GM11168 (cell line): ENCODE measurements around the gene WDR27.
"Not testable (repeated sequence)": the region's sequence is repeated elsewhere in the genome, so short reads cannot be mapped to it uniquely, and the experiment has no call there.

Experiments used
- in situ Hi-C: fragments of 300-500 bp; cut with MboI; formaldehyde crosslinking; loops from one replicate; pipeline ENCODE4 v1.12.0; 2022; ENCODE audit warnings: low sequenced_read_pairs; ENCODE audit not compliant: unreplicated experiment

The WDR27 gene

GRCh38 chr6:169539176-169539897 is 162.5 kb downstream of the WDR27 start:
- in situ Hi-C loops, result no loop called here

DNA sequence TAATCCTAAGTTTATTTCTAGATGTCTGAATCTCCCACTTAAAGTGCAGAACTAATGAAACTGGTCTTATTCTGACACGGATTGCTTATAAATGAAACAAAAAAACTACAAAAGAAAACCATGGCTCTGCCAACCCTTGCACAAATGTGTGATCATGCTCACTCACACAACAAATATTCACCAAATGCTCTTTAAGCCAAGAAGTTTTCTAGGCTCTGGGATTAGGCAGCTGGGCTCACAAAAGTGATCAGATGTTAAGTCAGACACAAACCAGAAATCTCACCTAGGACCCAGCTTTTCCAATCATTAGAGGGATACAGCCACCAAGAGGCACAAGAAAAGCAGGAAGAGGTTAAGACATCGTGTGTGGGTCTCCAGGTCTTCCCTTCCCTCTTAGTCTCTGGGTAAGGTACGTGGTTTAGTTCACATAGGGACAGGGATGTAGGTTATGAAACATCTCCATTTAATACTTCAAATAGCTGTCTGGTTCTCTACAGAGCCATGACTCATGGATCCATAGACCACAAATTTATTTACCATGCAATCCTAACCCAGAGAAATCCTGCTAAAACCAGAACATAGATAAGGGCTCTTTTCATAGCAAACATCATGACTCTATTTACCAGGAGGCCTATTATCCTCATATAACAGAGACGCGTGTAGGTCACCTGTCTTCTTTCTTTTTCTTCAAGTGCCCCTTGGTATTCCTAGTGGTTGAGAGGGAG is 165.2 kb downstream of the WDR27 start:
- in situ Hi-C loops, result no loop called here

DNA sequence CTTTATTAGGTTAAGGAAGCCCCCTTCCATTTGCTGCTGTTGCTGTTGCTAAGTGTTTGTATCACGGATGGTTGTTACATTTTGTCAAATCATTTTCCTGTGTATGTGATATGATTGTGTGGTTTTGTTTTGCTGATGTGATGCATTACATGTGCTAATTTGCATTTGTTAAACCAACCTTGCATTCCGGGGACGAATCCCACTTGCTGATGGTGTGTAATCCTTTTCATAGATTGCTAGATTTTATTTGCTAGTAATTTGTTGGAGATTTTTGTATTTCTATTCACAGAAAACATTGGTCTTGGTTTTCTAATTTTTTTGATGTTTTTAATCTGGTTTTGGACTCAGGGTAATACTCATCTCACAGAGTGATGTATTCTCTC is 167.8 kb downstream of the WDR27 start:
- in situ Hi-C loops, result no loop called here

DNA sequence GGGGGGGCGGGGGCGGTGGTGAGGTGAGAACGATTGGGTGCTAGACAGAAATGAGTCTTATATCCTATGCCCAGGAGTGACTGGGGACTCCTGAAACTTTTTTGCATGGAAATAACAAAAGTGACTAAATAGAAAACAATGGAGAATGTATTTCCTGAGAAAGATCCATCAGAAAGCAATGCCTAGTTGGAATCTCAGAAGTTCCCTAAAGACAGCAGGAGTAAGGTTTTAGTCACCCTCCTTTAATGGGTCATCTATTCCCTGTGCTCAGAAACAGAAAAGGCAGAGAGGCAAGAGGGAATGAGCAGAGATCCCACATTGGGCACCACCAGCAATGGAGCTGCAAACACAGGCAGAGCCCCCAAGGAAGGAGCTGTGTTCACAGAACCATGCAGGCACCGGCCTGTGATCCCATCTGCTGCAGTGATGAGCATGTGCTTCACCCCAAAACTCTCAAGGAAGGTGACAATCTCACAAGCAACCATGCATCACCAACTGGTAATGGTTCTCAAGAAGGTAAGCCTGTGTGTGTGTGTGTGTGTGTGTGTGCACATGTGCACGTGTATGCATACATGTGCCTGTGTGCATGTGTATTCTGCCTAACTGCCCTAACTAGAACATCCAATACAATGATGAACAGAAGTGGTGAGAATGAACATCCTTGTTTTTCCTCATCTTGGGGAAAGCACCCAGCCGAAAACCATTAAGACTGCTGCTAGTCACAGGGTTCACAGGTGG is 168.4 kb downstream of the WDR27 start:
- in situ Hi-C loops, result no loop called here

DNA sequence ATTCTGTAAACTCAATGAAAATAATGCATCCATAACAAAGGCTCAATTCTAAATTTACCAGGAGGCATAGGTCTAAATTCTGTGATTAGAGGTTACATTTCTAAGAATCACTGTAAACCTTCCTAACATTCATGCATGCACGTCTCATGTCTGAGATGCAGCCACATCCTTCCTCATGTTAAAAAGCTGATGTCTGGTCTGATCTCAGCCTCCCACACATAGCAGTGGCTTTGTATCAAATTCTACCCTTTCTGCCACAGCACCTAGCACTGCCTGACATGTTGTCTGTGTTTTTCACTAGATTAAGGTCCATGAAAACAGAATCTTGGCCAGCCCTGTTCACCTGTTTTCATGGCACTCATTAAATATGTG is 171.1 kb downstream of the WDR27 start:
- in situ Hi-C loops, result no loop called here

GRCh38 chr6:169529931-169530751 is 171.7 kb downstream of the WDR27 start:
- in situ Hi-C loops, result no loop called here

DNA sequence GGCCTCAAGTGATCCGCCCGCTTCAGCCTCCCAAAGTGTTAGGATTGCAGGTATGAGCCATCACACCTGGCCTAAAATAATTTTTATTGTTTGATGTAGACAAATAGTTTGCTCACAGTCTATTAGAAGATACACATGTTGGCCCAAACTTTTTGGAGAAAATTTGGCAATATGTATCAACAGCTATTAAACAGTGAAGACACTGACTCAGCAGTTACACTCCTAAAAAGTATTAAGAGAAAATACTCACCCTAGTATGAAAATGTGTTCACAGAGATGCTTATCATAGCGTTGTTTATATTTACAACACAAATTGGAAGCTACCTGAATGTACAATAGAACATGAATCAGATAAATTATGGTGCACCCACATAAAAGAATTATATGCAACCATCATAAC is 173.1 kb downstream of the WDR27 start:
- in situ Hi-C loops, result no loop called here

DNA sequence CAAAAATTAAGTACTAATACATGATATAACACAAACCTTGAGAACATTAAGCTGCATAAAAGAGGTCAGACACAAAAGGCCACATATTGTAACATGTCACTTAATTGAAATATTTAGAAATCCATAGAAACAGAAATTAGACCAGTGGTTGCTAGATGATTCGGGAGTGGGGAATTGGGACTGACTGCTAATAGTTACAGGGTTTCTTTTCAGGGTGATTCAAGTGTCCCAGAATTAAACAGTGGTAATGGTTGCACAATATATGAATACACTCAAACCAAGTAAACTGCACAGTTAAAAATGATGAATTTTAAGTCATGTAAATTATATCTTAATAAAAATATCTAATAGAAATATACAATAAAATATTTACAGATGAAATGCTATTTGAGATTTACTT is 174.5 kb downstream of the WDR27 start:
- in situ Hi-C loops, result no loop called here

DNA sequence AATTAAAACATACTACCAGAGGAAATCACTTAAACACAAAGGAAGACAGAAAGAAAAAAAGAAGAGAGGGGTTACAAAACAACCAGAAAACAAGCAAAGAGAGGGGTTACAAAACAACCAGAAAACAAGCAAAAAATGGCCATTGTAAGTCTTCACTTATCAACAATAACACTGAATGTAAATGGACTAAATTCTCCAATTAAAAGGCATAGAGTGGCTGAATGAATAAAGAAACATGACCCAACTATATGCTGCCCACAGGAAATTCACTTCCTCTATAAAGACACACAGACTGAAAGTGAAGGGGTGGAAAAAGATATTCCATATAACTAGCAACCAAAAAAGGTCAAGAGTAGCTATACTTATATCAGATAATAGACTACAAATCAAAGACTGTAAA is 180.0 kb downstream of the WDR27 start:
- in situ Hi-C loops, result no loop called here

- in situ Hi-C loops, result no loop called here
Measured at GRCh38 chr6:169520104-169520503, 181.7 kb downstream of the WDR27 start.

GRCh38 chr6:169518451-169518850 is 183.4 kb downstream of the WDR27 start:
- in situ Hi-C loops, result no loop called here

- in situ Hi-C loops, result no loop called here
Measured at GRCh38 chr6:169513478-169514193, 188.2 kb downstream of the WDR27 start.

DNA sequence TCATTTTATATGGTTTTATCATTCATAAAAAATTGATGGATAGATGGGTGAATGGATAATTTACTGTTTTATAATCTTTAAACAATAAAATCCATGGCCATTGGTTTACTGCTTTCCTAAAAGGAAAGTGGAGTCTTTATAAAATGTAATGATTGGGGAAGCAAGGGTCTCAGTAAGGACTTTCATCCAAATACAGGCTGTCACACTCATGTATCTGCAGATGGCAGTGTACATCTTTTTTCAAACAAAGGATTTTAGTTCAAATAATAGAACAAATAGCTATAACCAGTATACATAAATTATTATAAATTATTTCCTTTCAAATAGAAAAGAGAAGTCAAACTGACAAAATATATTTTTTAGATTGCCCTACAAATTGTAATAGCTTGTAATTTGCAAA is 190.0 kb downstream of the WDR27 start:
- in situ Hi-C loops, result not testable (repeated sequence)

- in situ Hi-C loops, result no loop called here
Measured at GRCh38 chr6:169510871-169511270, 191.0 kb downstream of the WDR27 start.

DNA sequence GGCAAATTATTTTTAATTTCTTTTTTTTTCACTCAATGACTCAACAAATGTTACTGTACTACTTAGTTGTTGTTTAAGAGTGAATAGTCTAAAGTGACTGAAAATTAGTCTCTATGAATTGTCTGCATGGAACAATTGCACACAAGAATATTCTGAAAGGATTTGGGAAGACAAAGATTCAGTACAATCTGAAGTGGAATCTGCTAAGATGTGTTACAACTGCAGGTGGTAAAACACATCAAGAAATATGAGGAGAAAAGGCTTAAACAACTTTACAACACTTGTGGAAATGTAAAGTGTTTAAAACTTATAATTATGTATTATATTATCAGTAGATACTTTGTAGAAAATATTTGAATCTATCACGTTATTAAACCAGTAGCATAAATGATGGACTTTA is 193.4 kb downstream of the WDR27 start:
- in situ Hi-C loops, result no loop called here

DNA sequence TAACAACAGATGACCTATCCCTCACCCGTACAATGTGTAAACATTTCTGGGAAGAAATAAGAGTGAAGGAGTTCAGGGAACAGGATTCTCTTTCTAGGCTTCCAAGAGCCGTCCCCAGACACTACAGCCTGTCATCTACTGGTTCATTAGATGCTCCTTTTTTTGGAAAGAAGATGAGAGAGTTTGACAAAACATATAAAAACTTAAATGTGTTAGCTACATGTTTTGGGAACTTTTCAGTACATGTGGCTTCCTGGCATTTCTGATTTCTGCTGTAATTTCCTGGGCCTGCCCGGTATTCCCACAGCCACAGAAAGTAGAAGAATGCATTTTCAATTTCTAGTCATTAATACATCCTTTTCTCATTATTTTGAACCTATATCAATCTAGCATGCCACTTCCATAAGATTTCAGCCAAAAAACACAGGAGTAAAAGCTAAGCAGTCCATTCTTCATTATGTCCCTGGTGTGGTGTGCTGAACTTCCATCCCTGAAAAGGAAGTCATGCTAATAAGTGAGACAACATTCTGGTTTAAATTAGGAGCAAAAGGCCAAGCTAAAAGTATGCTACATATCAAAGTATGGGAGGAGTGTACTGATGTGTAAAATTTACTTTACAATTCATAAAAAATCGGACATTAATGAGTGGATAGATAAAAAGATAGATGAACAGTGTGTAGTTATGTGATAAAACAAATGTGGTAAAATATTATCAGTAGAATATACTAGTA is 198.2 kb downstream of the WDR27 start:
- in situ Hi-C loops, result no loop called here

DNA sequence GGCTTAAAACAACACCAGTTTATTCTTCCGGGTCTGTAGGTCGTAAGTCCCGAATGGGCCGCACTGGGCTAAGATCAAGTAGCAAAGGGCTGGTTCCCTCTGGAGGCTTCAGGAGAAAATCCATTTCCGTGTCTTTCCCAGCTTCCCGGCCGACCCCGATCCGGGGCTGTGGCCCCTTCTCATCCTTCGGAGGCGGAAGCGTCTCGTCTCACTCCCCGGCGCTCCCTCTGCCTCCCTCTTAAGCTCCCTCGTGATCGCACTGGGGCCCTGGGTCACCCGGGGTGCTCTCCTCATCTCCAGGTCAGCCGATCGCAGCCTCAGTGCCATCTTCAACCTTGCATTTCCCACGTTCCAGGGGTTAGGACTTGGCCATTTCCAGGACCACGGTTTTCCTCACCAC is 199.4 kb downstream of the WDR27 start:
- in situ Hi-C loops, result no loop called here

DNA sequence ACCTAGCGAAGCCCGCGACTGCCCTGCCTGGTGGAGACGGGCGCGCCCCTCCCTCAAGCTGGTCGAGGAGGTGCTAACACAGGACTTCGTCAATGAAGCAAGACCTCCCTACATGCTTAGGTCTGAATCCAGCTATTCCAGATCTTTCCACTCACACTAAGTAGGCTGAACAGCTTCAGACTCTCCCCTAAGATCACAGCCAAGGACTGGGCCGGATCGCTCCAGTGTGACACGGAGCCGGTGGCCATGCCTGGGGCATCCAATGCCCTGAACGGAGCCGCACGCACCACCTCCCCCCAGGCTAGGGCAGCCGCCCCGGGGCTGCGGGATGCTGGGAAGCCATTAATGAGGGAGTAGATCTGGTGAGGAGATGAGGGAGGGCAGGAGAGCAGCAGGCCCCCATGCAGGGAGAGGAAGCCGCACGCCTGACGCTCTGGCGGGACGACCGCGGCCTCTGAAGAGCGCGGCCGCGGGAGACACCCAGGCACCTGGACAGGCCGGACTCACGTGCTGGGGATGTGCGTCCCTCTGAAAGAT is 200.0 kb downstream of the WDR27 start:
- in situ Hi-C loops, result no loop called here

DNA sequence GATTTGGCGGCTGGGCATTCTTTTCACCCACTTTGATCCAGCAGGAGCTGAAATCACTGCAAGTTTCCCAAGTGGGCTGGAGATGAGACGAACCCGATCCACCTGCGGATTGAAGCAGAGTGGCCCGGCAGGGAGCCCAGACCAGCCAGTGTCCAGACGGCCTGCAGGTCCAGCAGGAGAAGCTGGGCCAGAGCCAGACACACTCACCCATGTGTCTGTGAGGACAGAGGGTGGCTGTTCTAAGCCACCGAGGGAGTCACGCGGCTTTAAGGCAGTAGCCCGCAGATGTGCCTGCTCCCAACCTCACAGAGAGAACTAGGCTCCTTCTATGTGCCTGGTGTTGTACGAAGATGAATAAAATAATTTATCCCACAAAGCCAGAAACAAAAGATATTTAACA is 200.7 kb downstream of the WDR27 start:
- in situ Hi-C loops, result no loop called here
